ENCODE data around the gene SPINK4.
A peak's percentile ranks its signal among the peaks of the same experiment; 100 is the strongest.

SPINK4 gene

GRCh38 chr9:33260372-33260771 is 20.4 kb downstream of the SPINK4 start:
- DNase-seq, result no peak

DNA sequence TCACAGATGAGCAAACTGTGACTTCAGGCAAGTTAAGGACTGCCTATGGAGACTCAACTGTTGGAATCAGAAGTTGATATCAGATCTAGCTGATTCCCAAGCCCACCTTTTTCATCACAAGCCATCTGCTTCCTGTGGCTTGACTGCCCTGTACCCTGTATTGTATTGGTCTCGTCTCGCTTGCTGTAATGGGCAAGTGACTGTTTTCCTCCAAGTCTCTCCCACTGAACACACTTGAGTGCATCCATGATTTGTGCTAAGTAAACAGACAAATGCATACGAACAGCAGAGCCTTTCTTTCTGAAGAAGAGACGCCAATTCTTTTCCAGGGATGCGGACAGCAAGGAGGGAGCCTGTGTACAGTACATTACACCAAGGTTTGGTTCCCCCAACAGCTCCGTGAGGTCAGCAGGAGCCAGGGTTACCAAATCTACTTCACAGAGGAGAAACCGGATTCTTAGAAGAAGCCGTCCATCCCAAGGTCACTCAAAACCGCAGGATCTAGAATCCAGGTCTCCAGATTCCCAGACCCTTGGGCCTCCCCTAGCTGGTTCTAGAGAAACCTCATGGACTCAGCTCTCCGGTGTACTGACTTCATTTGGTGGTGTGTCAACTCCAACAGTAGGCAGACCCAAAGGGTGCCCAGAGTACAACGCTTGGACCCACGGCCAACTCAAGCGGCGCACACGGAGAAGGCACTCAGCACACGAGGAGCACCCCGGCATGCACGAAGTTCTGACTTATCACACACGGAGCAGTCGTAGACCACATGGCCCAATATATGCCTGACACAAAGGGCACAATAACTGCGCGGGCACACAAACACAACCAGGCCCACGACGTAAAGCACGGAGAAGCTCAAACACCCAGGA is 23.4 kb downstream of the SPINK4 start:
- DNase-seq, result peak; percentile 44

- peak; percentile 39 for DNase-seq
These were observed 24.1 kb downstream of the SPINK4 start for GRCh38 chr9:33264003-33264472.

DNA sequence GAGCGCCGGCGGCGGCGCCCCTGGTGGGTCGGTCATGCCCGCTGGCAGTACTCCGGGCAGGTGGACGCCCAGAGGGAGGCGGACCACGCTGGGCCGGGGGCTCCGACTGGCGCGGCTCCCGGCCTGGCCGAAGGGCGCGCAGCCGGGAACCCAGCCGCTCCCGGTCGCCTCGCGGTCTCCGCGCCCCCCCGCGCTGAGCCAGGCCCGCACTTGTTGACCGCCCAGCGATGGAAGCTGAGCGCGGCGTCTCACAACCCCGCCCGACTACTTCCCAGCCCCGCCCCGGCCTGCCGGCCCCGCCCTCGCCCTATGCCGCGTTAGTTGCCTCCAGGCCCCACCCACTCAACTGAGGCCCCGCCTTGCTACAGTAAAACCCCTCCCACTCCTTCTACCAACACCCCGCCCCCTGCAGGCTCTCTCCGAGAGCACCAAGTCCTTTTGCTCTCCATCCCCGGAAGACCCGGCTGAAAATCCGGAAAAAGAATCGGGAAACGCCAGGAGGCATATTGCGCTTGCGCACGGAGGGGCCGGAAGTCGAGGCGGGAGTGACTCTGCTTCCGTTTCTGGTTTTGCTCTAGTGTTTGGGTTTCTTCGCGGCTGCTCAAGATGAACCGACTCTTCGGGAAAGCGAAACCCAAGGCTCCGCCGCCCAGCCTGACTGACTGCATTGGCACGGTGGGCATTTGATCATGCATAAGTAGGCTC is 24.7 kb downstream of the SPINK4 start, which contains the start of the genes BAG1 and CHMP5:
Gene BAG1, minus strand, starts transcription at position 236 of the 705 bp plus-strand sequence.
Gene CHMP5, plus strand, starts transcription at position 577 of the 705 bp plus-strand sequence. Its CDS starts 30 bp downstream, at position 607.
- DNase-seq, result peak; percentile 100

DNA sequence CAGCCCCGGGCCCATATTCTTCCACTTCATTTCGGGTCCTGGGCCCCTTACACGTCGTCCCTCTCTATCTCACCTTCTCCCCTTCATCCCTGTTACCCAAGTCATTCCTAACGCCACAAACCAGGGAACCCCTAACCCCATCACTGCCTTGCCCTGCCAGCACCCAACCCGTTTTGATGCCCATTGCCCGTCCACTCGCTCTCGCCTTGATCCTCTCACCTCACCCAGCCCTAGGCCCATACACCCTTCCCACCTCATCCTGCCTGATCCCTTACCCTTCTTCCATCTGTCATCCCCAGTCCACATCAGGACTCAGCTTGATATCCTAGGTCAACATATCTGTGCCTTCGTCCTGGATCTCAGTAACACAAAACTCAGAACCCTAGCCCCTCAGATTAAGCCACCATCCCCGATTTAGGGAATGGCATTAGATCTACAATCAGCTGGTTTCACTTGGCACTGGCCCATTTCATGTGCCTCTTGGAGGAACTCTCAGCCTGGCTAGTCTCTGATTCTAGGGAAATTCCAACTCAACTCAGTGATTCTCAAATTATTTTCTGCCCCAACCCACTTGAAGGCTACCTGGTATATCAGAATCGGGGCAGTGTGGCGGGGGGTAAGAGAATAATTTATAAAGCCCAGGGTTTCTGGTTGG is 25.4 kb downstream of the SPINK4 start:
- DNase-seq, result peak; percentile 15

DNA sequence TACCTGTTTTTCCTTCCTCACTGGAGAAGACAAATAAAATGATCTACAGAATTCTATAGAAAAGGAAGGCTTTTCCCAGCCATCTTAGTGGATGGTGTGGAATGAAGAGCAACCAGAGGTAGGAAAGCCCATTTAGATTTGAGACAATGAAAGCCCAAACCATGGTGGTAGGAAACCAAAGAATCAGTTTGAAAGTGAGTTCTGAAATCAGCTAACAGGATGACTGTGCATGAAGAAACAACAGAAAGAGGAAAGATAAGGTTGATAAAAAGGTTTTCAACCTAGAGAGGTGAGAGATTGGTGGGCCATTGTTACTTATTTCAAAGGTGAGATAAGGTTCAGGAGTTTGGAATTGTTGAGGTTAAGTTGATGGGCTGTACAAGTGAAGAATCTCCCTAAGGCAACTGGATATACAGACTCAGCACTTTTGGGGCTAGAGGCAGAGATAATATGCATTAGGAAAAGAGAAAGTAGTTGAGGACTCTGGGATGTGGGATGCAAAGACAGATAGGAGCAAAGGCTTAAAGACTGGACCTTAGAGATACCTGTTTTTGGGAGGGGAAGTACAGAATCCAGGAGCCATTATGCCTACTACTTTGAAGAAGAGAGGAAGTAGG is 27.3 kb downstream of the SPINK4 start:
- no peak for DNase-seq

DNA sequence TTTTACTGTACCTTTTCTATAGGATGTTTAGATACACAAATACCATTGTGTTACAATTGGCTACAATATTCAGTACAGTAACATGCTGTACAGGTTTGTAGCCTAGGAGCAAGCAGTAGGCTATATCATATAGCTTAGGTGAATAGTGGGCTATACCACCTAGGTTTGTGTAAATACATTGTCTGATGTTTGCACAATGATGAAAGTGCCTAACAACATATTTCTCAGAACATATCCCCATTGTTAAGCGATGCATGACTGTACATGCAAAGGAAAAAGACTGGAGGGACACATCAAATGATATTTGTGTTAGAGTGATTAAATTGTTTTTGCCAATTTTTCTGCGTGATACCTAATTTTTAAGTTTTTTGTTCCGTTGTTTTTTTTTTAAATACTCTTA is 30.2 kb downstream of the SPINK4 start:
- no peak for DNase-seq

GRCh38 chr9:33272061-33272460 is 32.1 kb downstream of the SPINK4 start:
- DNase-seq, result peak; percentile 18

DNA sequence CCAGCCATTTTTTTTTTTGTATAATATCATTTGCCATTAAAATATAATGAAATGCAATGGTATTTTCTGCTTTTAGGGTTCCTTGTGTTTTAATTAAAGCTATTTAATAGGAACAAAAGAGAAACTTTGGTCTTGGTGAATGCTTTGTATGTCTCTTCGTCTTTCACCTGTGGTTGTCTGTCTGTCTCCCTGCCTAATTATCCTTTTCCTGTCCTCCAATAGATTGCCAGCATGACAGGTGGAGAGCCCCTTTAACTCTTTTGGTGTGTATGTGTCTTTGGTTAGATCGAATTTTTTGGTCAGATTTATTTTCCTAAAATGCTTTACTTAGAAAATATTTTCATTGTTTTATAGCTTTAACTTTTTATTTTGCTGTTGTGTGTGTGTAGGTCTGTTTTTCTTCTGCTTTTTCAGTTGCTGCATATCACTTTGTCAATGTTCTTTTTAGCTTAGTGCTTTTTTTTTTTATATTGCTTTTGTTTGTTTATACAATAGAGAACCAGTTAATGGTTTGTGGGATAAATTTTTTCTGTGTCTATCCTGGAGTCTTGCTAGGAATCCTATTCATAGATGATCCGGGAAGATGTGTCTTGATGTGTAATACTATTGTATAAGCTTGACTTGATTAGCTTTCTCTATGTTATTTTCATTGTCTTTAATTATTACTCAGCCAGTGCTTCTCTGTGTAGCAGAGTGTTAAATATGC is 33.5 kb downstream of the SPINK4 start:
- DNase-seq, result no peak

DNA sequence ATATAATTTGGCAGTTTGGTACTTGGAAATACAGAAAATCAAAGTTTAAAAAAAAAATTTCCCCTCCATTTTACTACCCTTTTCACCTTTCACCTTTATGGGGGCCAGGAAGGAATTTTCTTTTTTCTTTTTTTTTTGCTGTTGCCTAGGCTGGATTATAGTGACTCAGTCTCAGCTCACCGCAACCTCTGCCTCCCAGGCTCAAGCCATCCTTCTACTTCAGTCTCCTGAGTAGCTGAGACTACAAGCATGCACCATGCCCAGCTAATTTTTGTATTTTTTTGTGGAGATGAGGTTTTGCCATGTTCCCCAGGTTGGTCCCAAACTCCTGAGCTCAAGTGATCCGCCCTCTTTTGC is 34.0 kb downstream of the SPINK4 start:
- DNase-seq, result peak; percentile 16

GRCh38 chr9:33277484-33277883 is 37.5 kb downstream of the SPINK4 start:
- no peak for DNase-seq

- no peak for DNase-seq
These were observed 45.5 kb downstream of the SPINK4 start for GRCh38 chr9:33285502-33285901.

DNA sequence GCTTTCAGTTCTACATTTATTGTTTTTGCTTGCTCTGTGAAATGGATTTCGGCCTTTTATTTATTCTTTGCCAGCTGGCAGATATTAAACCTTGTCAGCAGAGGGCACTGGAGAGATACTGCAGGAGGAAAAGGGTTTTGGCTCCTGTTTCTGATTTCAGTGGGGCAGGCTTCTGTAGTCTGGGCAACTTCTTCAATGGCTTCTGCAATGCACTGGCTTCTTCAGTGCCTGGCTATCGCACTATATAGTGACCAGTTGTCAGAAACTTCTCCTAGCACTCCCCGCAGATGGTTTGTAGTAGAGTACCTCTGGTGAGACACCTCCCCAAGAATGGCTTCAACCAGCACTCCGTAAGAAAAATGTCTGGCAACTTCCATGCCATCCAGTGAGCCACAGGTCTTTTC is 47.1 kb downstream of the SPINK4 start:
- DNase-seq, result peak; percentile 69

DNA sequence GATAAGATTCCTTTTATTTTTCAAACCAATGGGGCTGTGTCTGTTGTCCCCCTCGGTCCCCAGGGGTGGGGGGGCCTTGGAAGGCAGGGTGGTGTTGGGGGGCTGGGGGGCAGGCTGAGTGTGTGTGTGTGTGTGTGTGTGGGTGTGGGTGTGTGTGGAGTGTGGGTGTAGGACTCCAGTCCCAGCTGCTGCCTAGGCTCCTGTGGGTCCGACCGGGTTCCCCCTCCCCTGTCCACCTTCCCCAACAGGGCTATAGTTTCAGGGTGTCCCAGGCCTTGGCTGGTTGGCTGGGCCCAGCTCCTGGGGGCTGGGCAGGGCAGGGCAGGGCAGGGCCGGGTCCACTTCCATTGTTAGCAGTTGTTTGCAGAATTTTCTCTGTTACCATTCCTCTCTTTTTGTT is 48.3 kb downstream of the SPINK4 start:
- DNase-seq, result no peak

DNA sequence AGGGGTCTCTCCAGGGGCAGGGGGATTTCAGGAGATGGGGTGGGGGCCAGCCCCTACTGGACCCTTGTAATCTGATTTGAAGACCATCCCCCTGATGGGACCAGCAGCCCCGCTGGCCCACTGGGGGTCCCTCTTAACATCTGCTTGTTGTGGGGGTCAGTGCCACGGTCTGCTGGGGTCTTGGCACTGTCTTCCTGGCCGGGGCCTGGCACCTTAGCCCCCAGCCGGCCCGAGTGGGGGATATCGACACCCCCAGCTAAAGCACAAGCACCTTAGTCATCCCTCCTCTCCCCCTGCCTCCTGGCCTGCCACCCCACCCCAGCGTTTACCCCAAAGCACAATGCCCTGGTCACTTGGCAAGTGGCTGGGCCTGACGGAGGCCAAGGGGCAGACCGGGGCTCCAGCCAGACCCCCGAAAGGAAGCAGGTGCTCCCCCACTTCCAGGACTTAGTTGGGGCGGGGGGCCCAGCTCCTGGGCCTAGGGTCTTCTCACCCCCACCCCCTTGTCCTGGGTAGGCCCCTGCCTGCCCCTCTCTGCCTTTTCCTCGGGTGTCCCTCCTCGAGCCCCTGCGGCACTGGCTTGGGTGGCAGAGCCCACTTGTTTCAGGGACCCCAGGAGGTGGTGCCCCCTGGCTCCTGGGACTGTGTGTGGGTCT is 49.0 kb downstream of the SPINK4 start:
- DNase-seq, result no peak

GRCh38 chr9:33289496-33289895 is 49.5 kb downstream of the SPINK4 start:
- DNase-seq, result no peak

GRCh38 chr9:33289936-33290246 is 49.9 kb downstream of the SPINK4 start:
- DNase-seq, result no peak

DNA sequence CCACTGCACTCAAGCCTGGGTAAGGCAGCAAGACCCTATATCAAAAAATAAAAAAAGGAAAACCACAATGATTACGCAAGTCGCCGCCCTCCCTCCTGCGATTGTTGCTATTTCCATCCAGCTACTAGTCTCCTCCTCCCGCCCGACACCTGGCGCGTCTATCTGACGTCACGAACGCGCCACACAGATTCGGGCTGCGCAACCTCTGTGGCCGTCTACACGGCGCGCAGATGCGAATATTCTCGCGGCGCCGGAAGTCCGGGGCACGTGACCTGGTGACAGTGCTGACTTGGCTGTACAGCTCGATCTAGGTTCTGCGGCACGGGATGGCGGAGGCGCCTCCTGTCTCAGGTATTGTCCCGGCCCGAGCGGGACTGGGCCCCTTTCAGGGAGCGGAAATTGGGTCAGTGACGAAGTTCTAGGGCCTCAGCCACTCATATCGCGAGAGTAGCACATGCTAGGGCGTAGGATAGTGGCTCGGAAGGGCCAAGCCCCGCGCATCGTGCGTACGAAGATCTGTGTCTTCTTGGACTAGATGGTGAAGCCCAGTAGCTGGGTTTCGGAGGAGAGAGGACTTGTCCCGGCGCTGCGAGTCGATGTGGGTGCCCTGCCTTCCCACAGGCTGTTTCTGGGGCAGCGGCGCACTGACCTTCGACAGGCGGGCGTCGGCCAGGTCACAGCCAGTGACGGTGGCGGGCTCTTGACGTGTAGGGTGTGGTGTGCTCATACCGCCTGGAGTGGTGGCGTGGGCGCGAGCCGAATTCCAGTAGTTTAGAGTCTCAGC is 50.5 kb downstream of the SPINK4 start, which contains the start of gene NFX1:
Gene NFX1, plus strand, starts transcription at position 270 of the 784 bp plus-strand sequence. Its CDS starts 57 bp downstream, at position 327.
- peak; percentile 99 for DNase-seq

- DNase-seq, result no peak
These were observed 51.0 kb downstream of the SPINK4 start for GRCh38 chr9:33291031-33291397.

DNA sequence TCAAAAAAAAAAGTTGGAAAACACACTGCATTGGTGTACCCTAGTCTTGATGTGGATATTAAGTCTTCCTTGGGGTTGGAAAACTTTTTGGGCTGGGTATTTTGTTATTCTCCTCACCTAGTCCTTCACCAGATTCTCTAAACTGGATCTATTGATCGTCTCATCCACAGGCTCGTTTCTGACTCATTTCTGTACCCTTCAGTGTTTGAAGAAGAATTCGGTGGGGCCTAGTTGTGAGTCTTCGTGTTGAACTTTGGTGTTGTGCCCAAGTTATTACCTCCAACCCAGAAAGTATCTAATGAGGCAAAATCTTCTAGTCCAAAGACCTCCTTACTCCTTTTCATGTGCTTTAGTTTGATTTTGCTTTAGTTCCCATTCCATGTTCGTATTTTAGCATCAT is 51.9 kb downstream of the SPINK4 start:
- no peak for DNase-seq

DNA sequence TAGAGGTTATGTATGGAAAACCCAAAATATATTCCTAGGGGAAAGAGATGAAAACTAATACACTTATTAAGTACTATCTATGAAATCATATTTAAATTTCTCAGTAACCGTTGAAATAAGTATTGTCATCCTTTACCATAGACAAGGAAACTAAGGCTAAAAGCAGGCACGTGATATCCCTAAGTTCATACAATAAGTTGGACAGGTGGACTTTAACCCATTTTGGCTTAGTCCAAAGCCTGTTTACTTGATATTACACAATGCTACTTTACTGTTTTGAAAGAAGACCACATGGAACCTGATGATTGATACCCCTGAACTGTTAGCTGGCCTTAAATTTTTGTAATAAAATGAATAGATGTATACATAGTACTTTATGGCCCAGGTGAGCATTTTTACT is 53.8 kb downstream of the SPINK4 start:
- DNase-seq, result no peak

Data from EL (cell line).